Astrocyte (in vitro differentiated cells and primary cell): Measurements from ENCODE around the gene DMGDH. TPM values are rescaled to one million over a fixed set of nuclear protein-coding genes. Genes with fewer than 3 reads are reported as not detected.

Source experiments
- DNase-seq: peaks from one replicate; pipeline ENCODE4 v3.0.0-alpha.2; 2010; ENCODE audit warnings: low read depth
- FAIRE-seq: peaks from 2 replicates; lab custom pipeline; 2011; peaks lifted over from hg19 to GRCh38; lab: Jason Lieb, UNC
- H2AFZ ChIP-seq: 2 replicates; pipeline ENCODE4 v1.6.0; 2012; ENCODE audit warnings: low read depth, low read length, inconsistent platforms
- H3K27ac ChIP-seq: 2 replicates; pipeline ENCODE4 v1.5.1; 2011; ENCODE audit warnings: low read depth, low read length, inconsistent platforms
- H3K27me3 ChIP-seq: 2 replicates; pipeline ENCODE4 v1.6.0; 2011; ENCODE audit warnings: low read length, inconsistent platforms; ENCODE audit not compliant: insufficient read depth
- H3K36me3 ChIP-seq: 2 replicates; pipeline ENCODE4 v1.5.1; 2011; ENCODE audit warnings: low read length, inconsistent platforms; ENCODE audit not compliant: insufficient read depth
- H3K4me1 ChIP-seq: 2 replicates; pipeline ENCODE4 v1.5.1; 2011; ENCODE audit warnings: low read length, inconsistent platforms; ENCODE audit not compliant: insufficient read depth
- H3K4me2 ChIP-seq: 2 replicates; pipeline ENCODE4 v1.6.0; 2012; ENCODE audit warnings: low read length, inconsistent platforms
- H3K4me3 ChIP-seq: 2 replicates; pipeline ENCODE4 v1.5.1; 2011; ENCODE audit warnings: low read depth, mild to moderate bottlenecking, low read length, inconsistent platforms; ENCODE audit not compliant: insufficient read depth
- H3K79me2 ChIP-seq: 2 replicates; pipeline ENCODE4 v1.6.0; 2012; ENCODE audit warnings: mild to moderate bottlenecking, low read length, inconsistent platforms; ENCODE audit not compliant: insufficient read depth
- H3K9ac ChIP-seq: 2 replicates; pipeline ENCODE4 v1.6.0; 2012; ENCODE audit warnings: mild to moderate bottlenecking, low read length, inconsistent platforms
- H3K9me3 ChIP-seq: 2 replicates; pipeline ENCODE4 v1.5.1; 2012; ENCODE audit warnings: low read depth, mild to moderate bottlenecking, low read length, inconsistent platforms; ENCODE audit not compliant: insufficient read depth
- H4K20me1 ChIP-seq: 2 replicates; pipeline ENCODE4 v1.6.0; 2012; ENCODE audit warnings: low read length, inconsistent platforms; ENCODE audit not compliant: insufficient read depth
- H3K27ac Mint-ChIP-seq: one replicate; pipeline ENCODE4 v1.8.0; 2021; ENCODE audit warnings: mild to moderate bottlenecking, mixed read lengths; ENCODE audit not compliant: unreplicated experiment
- H3K27me3 Mint-ChIP-seq: one replicate; pipeline ENCODE4 v1.8.0; 2021; ENCODE audit warnings: low read depth, mixed read lengths; ENCODE audit not compliant: unreplicated experiment
- H3K36me3 Mint-ChIP-seq: one replicate; pipeline ENCODE4 v1.8.0; 2021; ENCODE audit warnings: low read depth, mixed read lengths; ENCODE audit not compliant: unreplicated experiment
- H3K4me1 Mint-ChIP-seq: one replicate; pipeline ENCODE4 v1.8.0; 2021; ENCODE audit warnings: low read depth, mixed read lengths; ENCODE audit not compliant: unreplicated experiment
- H3K4me3 Mint-ChIP-seq: one replicate; pipeline ENCODE4 v1.8.0; 2021; ENCODE audit warnings: mild to moderate bottlenecking, moderate library complexity, mixed read lengths; ENCODE audit not compliant: unreplicated experiment
- H3K9me3 Mint-ChIP-seq: one replicate; pipeline ENCODE4 v1.8.0; 2021; ENCODE audit warnings: mild to moderate bottlenecking, mixed read lengths; ENCODE audit not compliant: unreplicated experiment
- EZH2 ChIP-seq: IDR thresholded peaks from 2 replicates; pipeline ENCODE4 v1.6.1; 2012; ENCODE audit warnings: mild to moderate bottlenecking, low read length, inconsistent platforms; ENCODE audit not compliant: insufficient read depth
- total RNA-seq: library from RNA; stranded (reverse); gene quantifications from 2 replicates; pipeline ENCODE4 v1.2.1, GENCODE V29; 2021
- TF ChIP-seq, protein P1 (sequence below): IDR thresholded peaks from 2 replicates; pipeline ENCODE4 v1.5.1; 2011; ENCODE audit warnings: low read depth, mild to moderate bottlenecking, inconsistent platforms, low read length, moderate library complexity; ENCODE audit not compliant: insufficient read depth

The DMGDH gene
- total RNA-seq, 1 donor from 2014 or later = not detected

- no peaks in the 10 kb centered on the region for H4K20me1 ChIP-seq
Measured at GRCh38 chr5:78995521-78996007, 73.9 kb downstream of the DMGDH start.

DNA sequence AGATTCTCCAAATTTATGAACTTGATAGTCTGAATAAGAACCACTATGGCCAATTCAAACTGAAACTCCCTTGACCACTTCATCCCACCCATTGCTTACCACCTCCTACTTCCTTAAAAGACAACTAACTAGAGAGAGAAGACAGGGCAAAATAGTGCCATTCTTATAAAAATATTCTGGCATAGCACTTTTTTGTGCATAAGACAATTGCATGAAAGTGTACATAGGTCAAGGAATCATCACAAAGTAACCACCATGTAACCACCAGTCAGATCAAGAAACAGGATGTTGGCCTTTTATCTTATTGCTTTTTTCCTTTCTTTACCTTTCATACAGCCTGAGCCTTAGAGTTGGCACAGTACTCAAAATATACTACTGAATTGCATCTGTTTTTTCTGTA, 76.3 kb downstream of the DMGDH start:
- no peaks in the 10 kb centered on the region for H4K20me1 ChIP-seq
- H3K79me2 ChIP-seq = no peaks in the 10 kb centered on the region
- FAIRE-seq (no peak), DNase-seq (no peak)
- no peak overlapping the region for H3K27ac ChIP-seq
- H3K4me1 ChIP-seq = no peaks in the 10 kb centered on the region
- no peak overlapping the region for H3K27ac Mint-ChIP-seq
- H3K36me3 Mint-ChIP-seq = no peaks in the 10 kb centered on the region
- peaks cover 5% of the 10 kb centered on the region for H3K27me3 Mint-ChIP-seq
- no peak for TF ChIP-seq EZH2
- TF ChIP-seq, protein P1, sequence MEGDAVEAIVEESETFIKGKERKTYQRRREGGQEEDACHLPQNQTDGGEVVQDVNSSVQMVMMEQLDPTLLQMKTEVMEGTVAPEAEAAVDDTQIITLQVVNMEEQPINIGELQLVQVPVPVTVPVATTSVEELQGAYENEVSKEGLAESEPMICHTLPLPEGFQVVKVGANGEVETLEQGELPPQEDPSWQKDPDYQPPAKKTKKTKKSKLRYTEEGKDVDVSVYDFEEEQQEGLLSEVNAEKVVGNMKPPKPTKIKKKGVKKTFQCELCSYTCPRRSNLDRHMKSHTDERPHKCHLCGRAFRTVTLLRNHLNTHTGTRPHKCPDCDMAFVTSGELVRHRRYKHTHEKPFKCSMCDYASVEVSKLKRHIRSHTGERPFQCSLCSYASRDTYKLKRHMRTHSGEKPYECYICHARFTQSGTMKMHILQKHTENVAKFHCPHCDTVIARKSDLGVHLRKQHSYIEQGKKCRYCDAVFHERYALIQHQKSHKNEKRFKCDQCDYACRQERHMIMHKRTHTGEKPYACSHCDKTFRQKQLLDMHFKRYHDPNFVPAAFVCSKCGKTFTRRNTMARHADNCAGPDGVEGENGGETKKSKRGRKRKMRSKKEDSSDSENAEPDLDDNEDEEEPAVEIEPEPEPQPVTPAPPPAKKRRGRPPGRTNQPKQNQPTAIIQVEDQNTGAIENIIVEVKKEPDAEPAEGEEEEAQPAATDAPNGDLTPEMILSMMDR = no peak
- H3K9me3 Mint-ChIP-seq = no peaks in the 10 kb centered on the region
- H3K36me3 ChIP-seq = no peaks in the 10 kb centered on the region
- no peak overlapping the region for H3K4me3 Mint-ChIP-seq
- H3K9ac ChIP-seq = no peak overlapping the region
- no peaks in the 10 kb centered on the region for H3K27me3 ChIP-seq
- H3K4me1 Mint-ChIP-seq = no peaks in the 10 kb centered on the region
- H3K9me3 ChIP-seq = no peaks in the 10 kb centered on the region
- H2AFZ ChIP-seq = no peak overlapping the region
- no peak overlapping the region for H3K4me3 ChIP-seq
- H3K4me2 ChIP-seq = no peak overlapping the region

More at GRCh38 chr5:78995521-78996007, 73.9 kb downstream of the DMGDH start:
- Mint-ChIP-seq H3K4me1 (no peaks in the 10 kb centered on the region), H3K4me3 (no peak overlapping the region), H3K9me3 (no peaks in the 10 kb centered on the region), H3K27ac (no peak overlapping the region), H3K36me3 (no peaks in the 10 kb centered on the region), H3K27me3 (peaks cover 5% of the 10 kb centered on the region)
- no peaks in the 10 kb centered on the region for H3K36me3 ChIP-seq
- H3K4me1 ChIP-seq = no peaks in the 10 kb centered on the region
- no peak overlapping the region for H3K27ac ChIP-seq
- H3K4me2 ChIP-seq = no peak overlapping the region
- no peaks in the 10 kb centered on the region for H3K79me2 ChIP-seq
- no peaks in the 10 kb centered on the region for H3K27me3 ChIP-seq
- H2AFZ ChIP-seq = no peak overlapping the region
- H3K4me3 ChIP-seq = no peak overlapping the region
- no peak for FAIRE-seq
- H3K9me3 ChIP-seq = no peaks in the 10 kb centered on the region
- no peak overlapping the region for H3K9ac ChIP-seq
- no peak for DNase-seq
- TF ChIP-seq EZH2 = no peak

DNA sequence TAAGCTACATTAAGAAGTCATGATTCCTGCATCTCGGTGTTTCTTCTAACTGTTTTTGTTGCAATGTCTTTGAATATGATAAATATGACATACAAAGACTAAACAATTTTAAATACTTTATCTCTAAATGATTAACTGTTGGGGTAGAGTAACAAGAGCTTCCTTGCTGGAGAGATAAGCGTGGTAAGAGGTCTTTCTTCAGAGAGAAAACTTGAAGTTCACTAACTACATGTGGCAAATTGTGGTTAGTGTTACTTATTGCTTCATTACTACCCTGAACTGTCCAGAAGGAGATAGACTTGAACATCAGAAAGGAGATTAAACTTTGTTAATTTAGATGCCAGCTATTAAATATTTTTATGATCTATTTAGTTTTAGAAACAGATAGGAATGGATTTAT, 77.3 kb downstream of the DMGDH start:
- no peaks in the 10 kb centered on the region for H3K36me3 ChIP-seq
- no peak overlapping the region for H3K4me3 ChIP-seq
- Mint-ChIP-seq H3K4me1 (no peaks in the 10 kb centered on the region), H3K36me3 (no peaks in the 10 kb centered on the region), H3K27ac (no peak overlapping the region), H3K9me3 (no peaks in the 10 kb centered on the region), H3K4me3 (no peak overlapping the region), H3K27me3 (peaks cover 5% of the 10 kb centered on the region)
- H2AFZ ChIP-seq = no peak overlapping the region
- no peaks in the 10 kb centered on the region for H3K9me3 ChIP-seq
- H3K4me1 ChIP-seq = no peaks in the 10 kb centered on the region
- H3K9ac ChIP-seq = no peak overlapping the region
- TF ChIP-seq, protein P1 = no peak
- TF ChIP-seq EZH2 = no peak
- H3K27me3 ChIP-seq = no peaks in the 10 kb centered on the region
- H3K4me2 ChIP-seq = no peak overlapping the region
- no peaks in the 10 kb centered on the region for H4K20me1 ChIP-seq
- DNase-seq (no peak), FAIRE-seq (no peak)
- H3K27ac ChIP-seq = no peak overlapping the region
- H3K79me2 ChIP-seq = no peaks in the 10 kb centered on the region
